Measurements from ENCODE around the gene STH. TPM values are rescaled to one million over a fixed set of nuclear protein-coding genes. Genes with fewer than 3 reads are reported as not detected.

Gene STH
- total RNA-seq, 1 experiment from 2014 or later = not detected

GRCh38 chr17:46026166-46027047, 27.4 kb downstream of the STH start:
- intact Hi-C loops (cut with micrococcal nuclease; ENCODE audit: unreplicated experiment) (no loop called here), in situ Hi-C loops (cut with HindIII; ENCODE audit: low pct_unique_long_range_greater_than_20kb, low sequenced_read_pairs) (no loop called here)
- Histone ChIP-seq H3K36me3 (ENCODE audit: control insufficient read depth, insufficient read depth, low read length) (no peaks in the 10 kb centered on the region; the same call in 1 of the 2 replicates), H3K9me3 (ENCODE audit: control insufficient read depth, insufficient read depth, low read depth, low read length) (no peaks in the 10 kb centered on the region), H3K4me3 (ENCODE audit: low read depth in 2 of 2, low read length in 2 of 2) (no peak overlapping the region), H3K27me3 (ENCODE audit: control insufficient read depth, insufficient read depth, low read length) (no peaks in the 10 kb centered on the region), H3K27ac (ENCODE audit: low read length) (no peak overlapping the region), H3K4me1 (ENCODE audit: control insufficient read depth, insufficient read depth, low read length) (no peaks in the 10 kb centered on the region)
- CTCF ChIA-PET = no interaction called here
- TF ChIP-seq, protein P1, sequence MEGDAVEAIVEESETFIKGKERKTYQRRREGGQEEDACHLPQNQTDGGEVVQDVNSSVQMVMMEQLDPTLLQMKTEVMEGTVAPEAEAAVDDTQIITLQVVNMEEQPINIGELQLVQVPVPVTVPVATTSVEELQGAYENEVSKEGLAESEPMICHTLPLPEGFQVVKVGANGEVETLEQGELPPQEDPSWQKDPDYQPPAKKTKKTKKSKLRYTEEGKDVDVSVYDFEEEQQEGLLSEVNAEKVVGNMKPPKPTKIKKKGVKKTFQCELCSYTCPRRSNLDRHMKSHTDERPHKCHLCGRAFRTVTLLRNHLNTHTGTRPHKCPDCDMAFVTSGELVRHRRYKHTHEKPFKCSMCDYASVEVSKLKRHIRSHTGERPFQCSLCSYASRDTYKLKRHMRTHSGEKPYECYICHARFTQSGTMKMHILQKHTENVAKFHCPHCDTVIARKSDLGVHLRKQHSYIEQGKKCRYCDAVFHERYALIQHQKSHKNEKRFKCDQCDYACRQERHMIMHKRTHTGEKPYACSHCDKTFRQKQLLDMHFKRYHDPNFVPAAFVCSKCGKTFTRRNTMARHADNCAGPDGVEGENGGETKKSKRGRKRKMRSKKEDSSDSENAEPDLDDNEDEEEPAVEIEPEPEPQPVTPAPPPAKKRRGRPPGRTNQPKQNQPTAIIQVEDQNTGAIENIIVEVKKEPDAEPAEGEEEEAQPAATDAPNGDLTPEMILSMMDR (IDR thresholded peaks at IDR 0.05) = no peak
- TF ChIP-seq SIN3A (IDR thresholded peaks at IDR 0.05; ENCODE audit: borderline replicate concordance, insufficient read depth, low read depth, low read length) (no peak), POLR2AphosphoS5 (IDR thresholded peaks at IDR 0.05; ENCODE audit: low read depth, low read length) (no peak), TCF7L2 (IDR thresholded peaks at IDR 0.05; ENCODE audit: low read depth, low read length) (no peak)
- TF ChIP-seq, protein P2, sequence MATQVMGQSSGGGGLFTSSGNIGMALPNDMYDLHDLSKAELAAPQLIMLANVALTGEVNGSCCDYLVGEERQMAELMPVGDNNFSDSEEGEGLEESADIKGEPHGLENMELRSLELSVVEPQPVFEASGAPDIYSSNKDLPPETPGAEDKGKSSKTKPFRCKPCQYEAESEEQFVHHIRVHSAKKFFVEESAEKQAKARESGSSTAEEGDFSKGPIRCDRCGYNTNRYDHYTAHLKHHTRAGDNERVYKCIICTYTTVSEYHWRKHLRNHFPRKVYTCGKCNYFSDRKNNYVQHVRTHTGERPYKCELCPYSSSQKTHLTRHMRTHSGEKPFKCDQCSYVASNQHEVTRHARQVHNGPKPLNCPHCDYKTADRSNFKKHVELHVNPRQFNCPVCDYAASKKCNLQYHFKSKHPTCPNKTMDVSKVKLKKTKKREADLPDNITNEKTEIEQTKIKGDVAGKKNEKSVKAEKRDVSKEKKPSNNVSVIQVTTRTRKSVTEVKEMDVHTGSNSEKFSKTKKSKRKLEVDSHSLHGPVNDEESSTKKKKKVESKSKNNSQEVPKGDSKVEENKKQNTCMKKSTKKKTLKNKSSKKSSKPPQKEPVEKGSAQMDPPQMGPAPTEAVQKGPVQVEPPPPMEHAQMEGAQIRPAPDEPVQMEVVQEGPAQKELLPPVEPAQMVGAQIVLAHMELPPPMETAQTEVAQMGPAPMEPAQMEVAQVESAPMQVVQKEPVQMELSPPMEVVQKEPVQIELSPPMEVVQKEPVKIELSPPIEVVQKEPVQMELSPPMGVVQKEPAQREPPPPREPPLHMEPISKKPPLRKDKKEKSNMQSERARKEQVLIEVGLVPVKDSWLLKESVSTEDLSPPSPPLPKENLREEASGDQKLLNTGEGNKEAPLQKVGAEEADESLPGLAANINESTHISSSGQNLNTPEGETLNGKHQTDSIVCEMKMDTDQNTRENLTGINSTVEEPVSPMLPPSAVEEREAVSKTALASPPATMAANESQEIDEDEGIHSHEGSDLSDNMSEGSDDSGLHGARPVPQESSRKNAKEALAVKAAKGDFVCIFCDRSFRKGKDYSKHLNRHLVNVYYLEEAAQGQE (IDR thresholded peaks at IDR 0.05; ENCODE audit: insufficient read depth in 1 of 2, low read depth in 2 of 2, low read length in 1 of 2) = no peak
- ATAC-seq (no peak), DNase-seq (ENCODE audit: low read depth, low spot score) (no peak)
- no TSS peak for BruUV-seq (replicated peaks)
- POLR2A ChIA-PET = no interaction called here

- Histone ChIP-seq H3K9me3 (ENCODE audit: control insufficient read depth, insufficient read depth, low read depth, low read length) (no peaks in the 10 kb centered on the region), H3K27ac (ENCODE audit: low read length) (no peak overlapping the region), H3K36me3 (ENCODE audit: control insufficient read depth, insufficient read depth, low read length) (no peaks in the 10 kb centered on the region; the same call in none of the 2 replicates), H3K4me3 (ENCODE audit: low read depth in 2 of 2, low read length in 2 of 2) (no peak overlapping the region), H3K4me1 (ENCODE audit: control insufficient read depth, insufficient read depth, low read length) (no peaks in the 10 kb centered on the region), H3K27me3 (ENCODE audit: control insufficient read depth, insufficient read depth, low read length) (no peaks in the 10 kb centered on the region)
- TF ChIP-seq, protein P2 (IDR thresholded peaks at IDR 0.05; ENCODE audit: insufficient read depth in 1 of 2, low read depth in 2 of 2, low read length in 1 of 2) = no peak
- TF ChIP-seq POLR2AphosphoS5 (IDR thresholded peaks at IDR 0.05; ENCODE audit: low read depth, low read length) = peak; percentile 13; the same call in 1 of the 2 replicates
- intact Hi-C loops (cut with micrococcal nuclease; ENCODE audit: unreplicated experiment) (no loop called here), in situ Hi-C loops (cut with HindIII; ENCODE audit: low pct_unique_long_range_greater_than_20kb, low sequenced_read_pairs) (no loop called here)
- DNase-seq (ENCODE audit: low read depth, low spot score) = no peak
- BruUV-seq (replicated peaks) = no TSS peak
- ChIA-PET POLR2A (no interaction called here), CTCF (no interaction called here)
- no peak for ATAC-seq
Observed at GRCh38 chr17:46027048-46027975, 28.3 kb downstream of the STH start.
